Panc1 (cell line): ENCODE data around the gene GRID1. TPM values are rescaled to one million over a fixed set of nuclear protein-coding genes. Genes with fewer than 3 reads are reported as not detected.

ENCODE experiments used
- ATAC-seq: fragments of 200-7000 bp; cut with Tn5 transposase; 2 replicates; pipeline ENCODE4 v1.9.1; 2020; ENCODE audit warnings: mild to moderate bottlenecking, moderate library complexity
- BruUV-seq: library from RNA; stranded (reverse); fragments of 400-500 nt; replicated peaks from 2 replicates; lab custom pipeline; 2021; lab: Mats Ljungman, UMichigan
- CTCF ChIA-PET: fragments of 300-600 bp; sonication (Branson Sonifier 250); formaldehyde crosslinking; loops from one replicate; lab custom pipeline; 2022; ENCODE audit warnings: antibody characterized with exemption; lab: Charles Lee
- POLR2A ChIA-PET: fragments of 300-600 bp; sonication (Branson Sonifier 250); formaldehyde crosslinking; loops from one replicate; lab custom pipeline; 2022; ENCODE audit warnings: antibody characterized with exemption; lab: Charles Lee
- DNase-seq: peaks from one replicate; pipeline ENCODE4 v3.0.0-alpha.2; 2010; ENCODE audit warnings: low read depth, low spot score
- H3K27ac ChIP-seq: 2 replicates; pipeline ENCODE4 v1.5.1; 2011; ENCODE audit warnings: mild to moderate bottlenecking, low read length, inconsistent platforms
- H3K27me3 ChIP-seq: fragments of 200-500 bp; sonication (Bioruptor generic); 2 replicates; pipeline ENCODE4 v1.6.0; 2014; ENCODE audit warnings: low read length, inconsistent platforms; ENCODE audit not compliant: control insufficient read depth, insufficient read depth
- H3K36me3 ChIP-seq: fragments of 200-500 bp; sonication (Bioruptor generic); 2 replicates; pipeline ENCODE4 v1.5.1; 2014; ENCODE audit warnings: inconsistent platforms, mild to moderate bottlenecking, low read length, moderate library complexity; ENCODE audit not compliant: control insufficient read depth, insufficient read depth
- H3K4me1 ChIP-seq: 2 replicates; pipeline ENCODE4 v1.5.1; 2011; ENCODE audit warnings: inconsistent platforms, mild to moderate bottlenecking, low read length, moderate library complexity; ENCODE audit not compliant: control insufficient read depth, insufficient read depth
- H3K4me3 ChIP-seq, 2 experiments: 2 replicates each; pipeline ENCODE4 v1.5.1; 2011 to 2012; ENCODE audit warnings: low read depth in 2 of 2, low read length in 2 of 2, mild to moderate bottlenecking in 2 of 2, inconsistent platforms in 1 of 2, moderate library complexity in 1 of 2
- H3K9me3 ChIP-seq: fragments of 200-500 bp; sonication (Bioruptor generic); 2 replicates; pipeline ENCODE4 v1.5.1; 2014; ENCODE audit warnings: low read depth, mild to moderate bottlenecking, inconsistent platforms, low read length, moderate library complexity; ENCODE audit not compliant: control insufficient read depth, insufficient read depth
- CTCF ChIP-seq: fragments of 450-650 bp; IDR thresholded peaks from 2 replicates; pipeline ENCODE4 v1.5.1; 2017; ENCODE audit warnings: mild to moderate bottlenecking
- POLR2AphosphoS5 ChIP-seq: IDR thresholded peaks from 2 replicates; pipeline ENCODE4 v1.6.1; 2012; ENCODE audit warnings: mild to moderate bottlenecking, low read depth, low read length, moderate library complexity
- REST ChIP-seq, 2 experiments: IDR thresholded peaks; 2 replicates each; pipeline ENCODE4 v1.6.1; 2011 to 2012; ENCODE audit warnings: low read depth in 2 of 2, control low read depth in 1 of 2, low read length in 1 of 2, mild to moderate bottlenecking in 1 of 2, moderate library complexity in 1 of 2; ENCODE audit not compliant: insufficient read depth in 1 of 2
- SIN3A ChIP-seq: IDR thresholded peaks from 2 replicates; pipeline ENCODE4 v1.6.1; 2012; ENCODE audit warnings: low read depth, mild to moderate bottlenecking, low read length, moderate library complexity, borderline replicate concordance; ENCODE audit not compliant: insufficient read depth
- TCF7L2 ChIP-seq: IDR thresholded peaks from 2 replicates; pipeline ENCODE4 v1.6.1; 2011; ENCODE audit warnings: mild to moderate bottlenecking, low read depth, low read length, inconsistent platforms
- in situ Hi-C: cut with HindIII; loops from 2 replicates; pipeline ENCODE4 v1.10.0; 2016; ENCODE audit warnings: low sequenced_read_pairs, low pct_unique_long_range_greater_than_20kb
- intact Hi-C: fragments of 100-400 bp; cut with micrococcal nuclease; formaldehyde crosslinking; loops from one replicate; pipeline ENCODE4 v1.10.0; 2022; ENCODE audit not compliant: unreplicated experiment
- total RNA-seq: library from RNA; stranded (reverse); gene quantifications from one replicate; pipeline ENCODE4 v1.2.1, GENCODE V29; 2021; ENCODE audit not compliant: unreplicated experiment

The GRID1 gene
- total RNA-seq, 1 experiment from 2014 or later: 2.3 TPM

- ChIA-PET POLR2A (no interaction called here), CTCF (no interaction called here)
- TF ChIP-seq REST (IDR thresholded peaks at IDR 0.05; ENCODE audit: insufficient read depth in 1 of 2, low read depth in 2 of 2, low read length in 1 of 2): no peak
- no peak for TF ChIP-seq TCF7L2
- no peak for TF ChIP-seq POLR2AphosphoS5
- TF ChIP-seq SIN3A: no peak
- no peak for TF ChIP-seq CTCF
- DNase-seq: no peak
- no TSS peak for BruUV-seq
- Histone ChIP-seq H3K4me1 (no peaks in the 10 kb centered on the region), H3K36me3 (no peaks in the 10 kb centered on the region), H3K4me3 (no peak overlapping the region), H3K27me3 (no peaks in the 10 kb centered on the region), H3K9me3 (no peaks in the 10 kb centered on the region), H3K27ac (no peak overlapping the region)
- in situ Hi-C loops: no loop called here
- intact Hi-C loops: no loop called here
- no peak for ATAC-seq
These were observed 131.9 kb downstream of the GRID1 start for GRCh38 chr10:86234541-86235270.

GRCh38 chr10:86234107-86234506 is 132.5 kb downstream of the GRID1 start:
- ATAC-seq (no peak), DNase-seq (no peak)
- Histone ChIP-seq H3K4me1 (no peaks in the 10 kb centered on the region), H3K27ac (no peak overlapping the region), H3K9me3 (no peaks in the 10 kb centered on the region), H3K27me3 (no peaks in the 10 kb centered on the region), H3K36me3 (no peaks in the 10 kb centered on the region), H3K4me3 (no peak overlapping the region)
- CTCF ChIA-PET: no interaction called here
- no TSS peak for BruUV-seq
- in situ Hi-C loops: no loop called here
- TF ChIP-seq SIN3A: no peak
- no peak for TF ChIP-seq TCF7L2
- TF ChIP-seq CTCF: no peak
- TF ChIP-seq POLR2AphosphoS5: no peak
- no peak for TF ChIP-seq REST (IDR thresholded peaks at IDR 0.05; ENCODE audit: insufficient read depth in 1 of 2, low read depth in 2 of 2, low read length in 1 of 2)
- POLR2A ChIA-PET: no interaction called here
- intact Hi-C loops: no loop called here
